ENCODE data around the gene HIGD2A. TPM values are rescaled to one million over a fixed set of nuclear protein-coding genes. Genes with fewer than 3 reads are reported as not detected.

The HIGD2A gene
- total and polyA plus RNA-seq, 9 of the 15 experiments (the other 6 are each of a cell fraction or from before 2014, with no cell fraction given): 94.7 to 264 (median 163) TPM

DNA sequence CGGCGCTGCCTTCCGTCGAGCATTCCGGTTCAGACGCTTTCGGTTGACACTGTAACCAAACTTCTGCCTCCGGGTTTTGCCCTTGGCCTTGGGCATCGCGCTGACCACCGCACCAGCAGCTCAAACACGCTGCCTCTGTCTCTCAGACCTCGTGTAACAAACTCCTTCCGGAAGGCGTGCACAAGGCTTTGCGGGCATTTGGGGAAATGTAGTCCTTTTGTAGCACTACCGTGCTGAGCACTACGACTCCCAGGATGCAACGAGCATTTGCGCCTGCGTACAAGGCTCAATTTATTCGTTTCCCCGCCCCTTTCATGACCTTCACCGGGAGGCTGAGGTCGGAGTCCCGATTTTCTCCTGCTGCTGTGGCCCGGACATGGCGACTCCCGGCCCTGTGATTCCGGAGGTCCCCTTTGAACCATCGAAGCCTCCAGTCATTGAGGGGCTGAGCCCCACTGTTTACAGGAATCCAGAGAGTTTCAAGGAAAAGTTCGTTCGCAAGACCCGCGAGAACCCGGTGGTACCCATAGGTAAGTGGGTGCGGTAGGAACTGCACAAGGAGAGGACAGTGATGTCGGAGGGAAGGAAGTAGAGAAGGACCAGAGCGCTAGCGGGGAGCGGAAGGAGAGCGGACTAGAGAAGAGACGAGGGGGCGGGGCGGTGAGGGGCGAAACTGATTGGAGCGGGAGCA, at the start of gene HIGD2A, which contains the start of gene NOP16 (continued):
- TF ChIP-seq, protein P1, sequence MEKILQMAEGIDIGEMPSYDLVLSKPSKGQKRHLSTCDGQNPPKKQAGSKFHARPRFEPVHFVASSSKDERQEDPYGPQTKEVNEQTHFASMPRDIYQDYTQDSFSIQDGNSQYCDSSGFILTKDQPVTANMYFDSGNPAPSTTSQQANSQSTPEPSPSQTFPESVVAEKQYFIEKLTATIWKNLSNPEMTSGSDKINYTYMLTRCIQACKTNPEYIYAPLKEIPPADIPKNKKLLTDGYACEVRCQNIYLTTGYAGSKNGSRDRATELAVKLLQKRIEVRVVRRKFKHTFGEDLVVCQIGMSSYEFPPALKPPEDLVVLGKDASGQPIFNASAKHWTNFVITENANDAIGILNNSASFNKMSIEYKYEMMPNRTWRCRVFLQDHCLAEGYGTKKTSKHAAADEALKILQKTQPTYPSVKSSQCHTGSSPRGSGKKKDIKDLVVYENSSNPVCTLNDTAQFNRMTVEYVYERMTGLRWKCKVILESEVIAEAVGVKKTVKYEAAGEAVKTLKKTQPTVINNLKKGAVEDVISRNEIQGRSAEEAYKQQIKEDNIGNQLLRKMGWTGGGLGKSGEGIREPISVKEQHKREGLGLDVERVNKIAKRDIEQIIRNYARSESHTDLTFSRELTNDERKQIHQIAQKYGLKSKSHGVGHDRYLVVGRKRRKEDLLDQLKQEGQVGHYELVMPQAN (IDR thresholded peaks at IDR 0.05; ENCODE audit: borderline replicate concordance): peak; percentile 100
- TF ChIP-seq, protein P2, sequence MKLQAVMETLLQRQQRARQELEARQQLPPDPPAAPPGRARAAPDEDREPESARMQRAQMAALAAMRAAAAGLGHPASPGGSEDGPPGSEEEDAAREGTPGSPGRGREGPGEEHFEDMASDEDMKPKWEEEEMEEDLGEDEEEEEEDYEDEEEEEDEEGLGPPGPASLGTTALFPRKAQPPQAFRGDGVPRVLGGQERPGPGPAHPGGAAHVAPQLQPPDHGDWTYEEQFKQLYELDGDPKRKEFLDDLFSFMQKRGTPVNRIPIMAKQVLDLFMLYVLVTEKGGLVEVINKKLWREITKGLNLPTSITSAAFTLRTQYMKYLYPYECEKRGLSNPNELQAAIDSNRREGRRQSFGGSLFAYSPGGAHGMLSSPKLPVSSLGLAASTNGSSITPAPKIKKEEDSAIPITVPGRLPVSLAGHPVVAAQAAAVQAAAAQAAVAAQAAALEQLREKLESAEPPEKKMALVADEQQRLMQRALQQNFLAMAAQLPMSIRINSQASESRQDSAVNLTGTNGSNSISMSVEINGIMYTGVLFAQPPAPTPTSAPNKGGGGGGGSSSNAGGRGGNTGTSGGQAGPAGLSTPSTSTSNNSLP (IDR thresholded peaks at IDR 0.05; ENCODE audit: borderline replicate concordance, low read depth, low read length): 0 out of 2 replicates have a peak, but pooled peaks have one; percentile 54
- peak; percentile 91 for TF ChIP-seq HCFC1 (IDR thresholded peaks at IDR 0.05; ENCODE audit: low read depth, low read length)
- TF ChIP-seq, protein P3, sequence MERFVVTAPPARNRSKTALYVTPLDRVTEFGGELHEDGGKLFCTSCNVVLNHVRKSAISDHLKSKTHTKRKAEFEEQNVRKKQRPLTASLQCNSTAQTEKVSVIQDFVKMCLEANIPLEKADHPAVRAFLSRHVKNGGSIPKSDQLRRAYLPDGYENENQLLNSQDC (CRISPR knock-in tag; IDR thresholded peaks at IDR 0.05): peak; percentile 84
- TF ChIP-seq ZC3H8 (IDR thresholded peaks at IDR 0.05): peak; percentile 84; the same call in 1 of the 2 replicates
- peak; percentile 97 for TF ChIP-seq LCOR (CRISPR knock-in tag; IDR thresholded peaks at IDR 0.05)
- TF ChIP-seq KLF1 (tag; IDR thresholded peaks at IDR 0.05): peak; percentile 36; the same call in 1 of the 2 replicates
- no peak; the same call in 1 of the 2 replicates for TF ChIP-seq ZFPM2 (CRISPR knock-in tag; IDR thresholded peaks at IDR 0.05)
- TF ChIP-seq, protein P4, sequence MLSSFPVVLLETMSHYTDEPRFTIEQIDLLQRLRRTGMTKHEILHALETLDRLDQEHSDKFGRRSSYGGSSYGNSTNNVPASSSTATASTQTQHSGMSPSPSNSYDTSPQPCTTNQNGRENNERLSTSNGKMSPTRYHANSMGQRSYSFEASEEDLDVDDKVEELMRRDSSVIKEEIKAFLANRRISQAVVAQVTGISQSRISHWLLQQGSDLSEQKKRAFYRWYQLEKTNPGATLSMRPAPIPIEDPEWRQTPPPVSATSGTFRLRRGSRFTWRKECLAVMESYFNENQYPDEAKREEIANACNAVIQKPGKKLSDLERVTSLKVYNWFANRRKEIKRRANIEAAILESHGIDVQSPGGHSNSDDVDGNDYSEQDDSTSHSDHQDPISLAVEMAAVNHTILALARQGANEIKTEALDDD (IDR thresholded peaks at IDR 0.05): peak; percentile 34; the same call in 1 of the 2 replicates
- TF ChIP-seq, protein P5, sequence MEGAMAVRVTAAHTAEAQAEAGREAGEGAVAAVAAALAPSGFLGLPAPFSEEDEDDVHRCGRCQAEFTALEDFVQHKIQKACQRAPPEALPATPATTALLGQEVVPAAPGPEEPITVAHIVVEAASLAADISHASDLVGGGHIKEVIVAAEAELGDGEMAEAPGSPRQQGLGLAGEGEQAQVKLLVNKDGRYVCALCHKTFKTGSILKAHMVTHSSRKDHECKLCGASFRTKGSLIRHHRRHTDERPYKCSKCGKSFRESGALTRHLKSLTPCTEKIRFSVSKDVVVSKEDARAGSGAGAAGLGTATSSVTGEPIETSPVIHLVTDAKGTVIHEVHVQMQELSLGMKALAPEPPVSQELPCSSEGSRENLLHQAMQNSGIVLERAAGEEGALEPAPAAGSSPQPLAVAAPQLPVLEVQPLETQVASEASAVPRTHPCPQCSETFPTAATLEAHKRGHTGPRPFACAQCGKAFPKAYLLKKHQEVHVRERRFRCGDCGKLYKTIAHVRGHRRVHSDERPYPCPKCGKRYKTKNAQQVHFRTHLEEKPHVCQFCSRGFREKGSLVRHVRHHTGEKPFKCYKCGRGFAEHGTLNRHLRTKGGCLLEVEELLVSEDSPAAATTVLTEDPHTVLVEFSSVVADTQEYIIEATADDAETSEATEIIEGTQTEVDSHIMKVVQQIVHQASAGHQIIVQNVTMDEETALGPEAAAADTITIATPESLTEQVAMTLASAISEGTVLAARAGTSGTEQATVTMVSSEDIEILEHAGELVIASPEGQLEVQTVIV (CRISPR knock-in tag; IDR thresholded peaks at IDR 0.05; ENCODE audit: borderline replicate concordance): 0 out of 2 replicates have a peak, but pooled peaks have one; percentile 5
- TF ChIP-seq CCAR2 (IDR thresholded peaks at IDR 0.05; ENCODE audit: low read depth, low read length): no peak
- TF ChIP-seq PHF8 (IDR thresholded peaks at IDR 0.05; ENCODE audit: borderline replicate concordance, low read length): peak; percentile 94
- no peak for TF ChIP-seq ETS2 (tag; IDR thresholded peaks at IDR 0.05; ENCODE audit: borderline replicate concordance, poor library complexity, severe bottlenecking)
- TF ChIP-seq EZH2 (IDR thresholded peaks at IDR 0.05; ENCODE audit: borderline replicate concordance, low read depth, low read length): no peak
- TF ChIP-seq FOXJ3 (CRISPR knock-in tag; IDR thresholded peaks at IDR 0.05): no peak
- peak; percentile 54 for TF ChIP-seq BRD9 (IDR thresholded peaks at IDR 0.05; ENCODE audit: low read depth, partially characterized antibody)
- TF ChIP-seq, protein P6, sequence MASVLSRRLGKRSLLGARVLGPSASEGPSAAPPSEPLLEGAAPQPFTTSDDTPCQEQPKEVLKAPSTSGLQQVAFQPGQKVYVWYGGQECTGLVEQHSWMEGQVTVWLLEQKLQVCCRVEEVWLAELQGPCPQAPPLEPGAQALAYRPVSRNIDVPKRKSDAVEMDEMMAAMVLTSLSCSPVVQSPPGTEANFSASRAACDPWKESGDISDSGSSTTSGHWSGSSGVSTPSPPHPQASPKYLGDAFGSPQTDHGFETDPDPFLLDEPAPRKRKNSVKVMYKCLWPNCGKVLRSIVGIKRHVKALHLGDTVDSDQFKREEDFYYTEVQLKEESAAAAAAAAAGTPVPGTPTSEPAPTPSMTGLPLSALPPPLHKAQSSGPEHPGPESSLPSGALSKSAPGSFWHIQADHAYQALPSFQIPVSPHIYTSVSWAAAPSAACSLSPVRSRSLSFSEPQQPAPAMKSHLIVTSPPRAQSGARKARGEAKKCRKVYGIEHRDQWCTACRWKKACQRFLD (CRISPR knock-in tag; IDR thresholded peaks at IDR 0.05): peak; percentile 71
- peak; percentile 33; the same call in 1 of the 2 replicates for TF ChIP-seq GTF2F1 (IDR thresholded peaks at IDR 0.05; ENCODE audit: low read depth, low read length)
- peak; percentile 92 for TF ChIP-seq SUPT5H (IDR thresholded peaks at IDR 0.05)
